Non-pigmented ciliary epithelial cell (primary cell): ENCODE results near the gene APLP2.
A peak's percentile ranks its signal among the peaks of the same experiment; 100 is the strongest.

Experiments used
- DNase-seq: peaks from one replicate; pipeline ENCODE4 v3.0.0-alpha.2; 2010; ENCODE audit warnings: low read depth

Gene APLP2

GRCh38 chr11:130146796-130147195 lies 77.1 kb downstream of the APLP2 start:
- DNase-seq = no peak

GRCh38 chr11:130148796-130149326 lies 79.2 kb downstream of the APLP2 start:
- no peak for DNase-seq

- no peak for DNase-seq
These were observed 81.1 kb downstream of the APLP2 start for GRCh38 chr11:130150790-130151189.

GRCh38 chr11:130151196-130151595 lies 81.5 kb downstream of the APLP2 start:
- DNase-seq = no peak

- no peak for DNase-seq
These were observed 86.7 kb downstream of the APLP2 start for GRCh38 chr11:130156108-130157022.

GRCh38 chr11:130157101-130157500 lies 87.4 kb downstream of the APLP2 start:
- DNase-seq = no peak

GRCh38 chr11:130157840-130158239 lies 88.1 kb downstream of the APLP2 start:
- no peak for DNase-seq

GRCh38 chr11:130159139-130159538 lies 89.4 kb downstream of the APLP2 start:
- DNase-seq = no peak

- no peak for DNase-seq
These were observed 90.2 kb downstream of the APLP2 start, which contains the start of gene ST14 for GRCh38 chr11:130159657-130160497. TSS of gene ST14 (plus strand) at chr11:130159782. CDS start at chr11:130159980, 198 bp downstream.

GRCh38 chr11:130160498-130161155 lies 90.9 kb downstream of the APLP2 start:
- DNase-seq = no peak

GRCh38 chr11:130161441-130162145 lies 91.9 kb downstream of the APLP2 start:
- no peak for DNase-seq

- no peak for DNase-seq
These were observed 93.0 kb downstream of the APLP2 start for GRCh38 chr11:130162733-130163132.

GRCh38 chr11:130163346-130164220 lies 93.9 kb downstream of the APLP2 start:
- DNase-seq = no peak

GRCh38 chr11:130164221-130164570 lies 94.5 kb downstream of the APLP2 start:
- DNase-seq = no peak

GRCh38 chr11:130165601-130166456 lies 96.1 kb downstream of the APLP2 start:
- no peak for DNase-seq

GRCh38 chr11:130166457-130166784 lies 96.7 kb downstream of the APLP2 start:
- DNase-seq = peak; percentile 88

GRCh38 chr11:130167146-130167545 lies 97.5 kb downstream of the APLP2 start:
- no peak for DNase-seq

GRCh38 chr11:130168105-130168504 lies 98.4 kb downstream of the APLP2 start:
- no peak for DNase-seq

GRCh38 chr11:130170345-130170744 lies 100.7 kb downstream of the APLP2 start:
- DNase-seq = no peak

GRCh38 chr11:130171534-130171933 lies 101.8 kb downstream of the APLP2 start:
- DNase-seq = no peak
